Breast epithelium (tissue), 4 donors: Measurements from ENCODE around the gene GPR142. TPM values are rescaled to one million over a fixed set of nuclear protein-coding genes. Genes with fewer than 3 reads are reported as not detected.

Experiments
- DNase-seq, 2 donors: peaks; one replicate each; pipeline ENCODE4 v3.0.0-alpha.2; 2019; ENCODE audit warnings: low spot score in 2 of 2
- H3K27ac ChIP-seq, 2 donors: fragments of 200-600 bp; sonication (generic) in 1 of 2; one replicate each; pipeline ENCODE4 v1.5.1; 2016 to 2019; ENCODE audit warnings: mild to moderate bottlenecking in 1 of 2
- H3K27me3 ChIP-seq, 2 donors: fragments of 200-600 bp; sonication (generic) in 1 of 2; one replicate each; pipeline versions ENCODE4 v1.5.1 to v1.6.0; 2017 to 2019; ENCODE audit warnings: control low read depth in 1 of 2, mild to moderate bottlenecking in 1 of 2
- H3K36me3 ChIP-seq: fragments of 200-600 bp; one replicate; pipeline ENCODE4 v1.5.1; 2019
- H3K4me1 ChIP-seq, 2 donors: fragments of 200-600 bp; sonication (generic); one replicate each; pipeline ENCODE4 v1.5.1; 2016 to 2019; ENCODE audit warnings: control low read depth in 1 of 2
- H3K4me3 ChIP-seq, 3 donors: fragments of 200-600 bp; sonication (generic); 1 replicate in 2 of 3; 2 replicates in 1 of 3; pipeline ENCODE4 v1.5.1; 2016 to 2019; ENCODE audit warnings: mild to moderate bottlenecking in 3 of 3, moderate library complexity in 2 of 3
- H3K9me3 ChIP-seq, 2 donors: fragments of 200-600 bp; sonication (generic) in 1 of 2; one replicate each; pipeline ENCODE4 v1.5.1; 2016 to 2019; ENCODE audit warnings: control low read depth in 1 of 2
- CTCF ChIP-seq, 3 donors: fragments of 450-650 bp; IDR thresholded peaks; one replicate each; pipeline ENCODE4 v1.5.1; 2016 to 2017; ENCODE audit warnings: antibody characterized with exemption in 3 of 3, mild to moderate bottlenecking in 3 of 3, moderate library complexity in 3 of 3
- POLR2A ChIP-seq: fragments of 450-650 bp; IDR thresholded peaks from one replicate; pipeline ENCODE4 v1.6.1; 2016; ENCODE audit warnings: antibody characterized with exemption, mild to moderate bottlenecking, moderate library complexity
- POLR2AphosphoS5 ChIP-seq, 3 donors: sonication (generic); formaldehyde crosslinking; IDR thresholded peaks; one replicate each; pipeline ENCODE4 v1.6.1; 2017; ENCODE audit warnings: antibody characterized with exemption in 3 of 3
- intact Hi-C: fragments of 100-400 bp; cut with DNase I; formaldehyde crosslinking; loops from one replicate; pipeline ENCODE4 v1.15.1; 2023; ENCODE audit warnings: low total_unique reads
- total RNA-seq, 3 donors: library from RNA; depleted of rRNA; stranded (reverse); fragments of >200 nt; gene quantifications; one replicate each; pipeline ENCODE4 v1.1.0, GENCODE V29; 2016

GPR142 gene
- total RNA-seq, 3 donors from 2014 or later = not detected

DNA sequence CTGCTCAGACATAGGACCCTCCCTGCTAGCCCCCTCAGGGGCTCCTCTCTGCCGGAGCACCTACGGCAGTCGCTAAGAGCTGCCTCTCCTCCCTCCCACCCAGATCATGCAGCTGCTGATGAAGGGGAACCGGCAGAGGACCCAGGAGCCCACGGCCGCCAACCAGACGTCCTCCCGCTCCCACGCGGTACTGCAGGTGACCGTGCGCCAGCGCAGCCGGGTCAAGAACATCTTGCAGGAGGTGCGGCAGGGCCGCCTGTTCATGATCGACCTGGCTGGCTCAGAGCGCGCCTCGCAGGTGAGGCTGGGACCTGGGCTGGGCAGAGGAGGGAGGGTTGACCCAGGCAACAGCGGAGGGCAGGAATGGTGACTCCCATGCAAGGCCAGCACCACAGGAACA is 22.6 kb upstream of the GPR142 start:
- intact Hi-C loops = no loop called here
- Histone ChIP-seq H3K27ac (no peak overlapping the region), H3K4me1 (no peaks in the 10 kb centered on the region), H3K27me3 (peaks cover 0 to 23% of the 10 kb centered on the region in 2 donors), H3K9me3 (no peaks in the 10 kb centered on the region), H3K4me3 (no peak overlapping the region), H3K36me3 (no peaks in the 10 kb centered on the region)
- TF ChIP-seq POLR2AphosphoS5 (IDR thresholded peaks at IDR 0.05) = no peak
- TF ChIP-seq CTCF (IDR thresholded peaks at IDR 0.05) = no peak
- TF ChIP-seq POLR2A = no peak
- DNase-seq = no peak

DNA sequence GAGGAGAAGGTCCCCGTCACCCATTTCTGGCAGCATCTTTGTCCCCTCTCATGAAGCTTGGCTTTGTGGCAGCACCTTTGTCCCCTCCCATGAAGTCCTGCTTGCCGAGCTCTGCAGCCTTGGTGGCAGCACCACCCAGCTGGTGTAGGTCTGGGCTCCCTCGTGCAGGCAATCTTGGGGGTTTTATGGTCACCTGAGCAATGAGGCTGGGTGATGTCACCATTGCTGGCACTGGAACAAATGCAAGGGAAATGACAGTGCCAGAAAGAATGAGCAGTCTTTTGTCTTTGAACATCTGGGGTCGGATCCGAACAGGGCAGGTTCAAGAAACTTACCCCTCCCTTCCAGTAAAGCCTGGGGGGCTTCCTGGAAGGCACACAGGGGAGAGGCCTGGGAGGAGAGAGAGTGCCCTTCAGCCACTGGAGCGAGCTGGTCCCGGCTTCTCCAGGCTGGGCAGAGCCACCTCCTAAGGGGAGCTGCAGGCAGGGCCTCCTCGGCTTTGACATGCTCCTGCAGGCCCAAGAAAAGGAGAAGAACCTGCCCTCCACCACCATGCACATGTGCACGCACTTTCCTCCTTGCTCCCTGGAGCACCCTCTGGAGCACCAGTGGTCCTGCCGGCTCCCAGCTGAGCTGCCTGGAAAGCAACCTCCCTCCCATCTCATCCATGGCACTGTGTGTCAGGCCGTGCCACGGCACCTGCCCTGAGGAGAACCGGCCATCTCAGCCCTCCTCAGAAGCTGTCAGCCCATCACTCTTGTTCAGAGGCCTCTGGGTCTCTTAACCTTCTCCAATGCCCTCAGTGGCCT is 21.7 kb upstream of the GPR142 start:
- H3K4me1 ChIP-seq = no peaks in the 10 kb centered on the region
- no peak for TF ChIP-seq POLR2AphosphoS5 (IDR thresholded peaks at IDR 0.05)
- no peak for TF ChIP-seq CTCF (IDR thresholded peaks at IDR 0.05)
- no peak for TF ChIP-seq POLR2A
- no peak for DNase-seq
- no peak overlapping the region for H3K4me3 ChIP-seq
- intact Hi-C loops = no loop called here
- no peak overlapping the region for H3K27ac ChIP-seq
- no peaks in the 10 kb centered on the region for H3K36me3 ChIP-seq
- H3K9me3 ChIP-seq = no peaks in the 10 kb centered on the region
- H3K27me3 ChIP-seq = peaks cover 0 to 25% of the 10 kb centered on the region in 2 donors

DNA sequence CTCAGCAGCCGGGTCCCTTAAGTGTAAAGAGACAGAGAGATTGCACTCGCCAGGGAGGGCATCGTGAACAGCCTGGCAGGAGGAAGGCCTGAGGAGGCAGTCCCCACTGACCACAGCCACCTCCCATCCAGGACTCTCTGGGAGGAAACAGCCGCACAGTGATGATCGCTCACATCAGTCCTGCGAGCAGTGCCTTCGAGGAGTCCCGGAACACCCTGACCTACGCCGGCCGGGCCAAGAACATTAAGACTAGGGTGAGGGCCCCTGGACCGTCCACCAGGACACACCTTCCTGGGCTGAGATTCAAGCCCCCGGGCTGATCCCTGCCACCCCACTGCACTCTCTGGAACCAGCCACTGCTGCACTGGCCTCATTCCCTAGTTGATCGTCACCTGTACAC is 19.7 kb upstream of the GPR142 start:
- H3K27me3 ChIP-seq = peaks cover 3 to 42% of the 10 kb centered on the region in 2 donors
- DNase-seq = no peak
- no peaks in the 10 kb centered on the region for H3K36me3 ChIP-seq
- H3K9me3 ChIP-seq = no peaks in the 10 kb centered on the region
- H3K4me3 ChIP-seq = no peak overlapping the region
- no peaks in the 10 kb centered on the region for H3K4me1 ChIP-seq
- H3K27ac ChIP-seq = no peak overlapping the region
- intact Hi-C loops = no loop called here
- TF ChIP-seq POLR2AphosphoS5 (IDR thresholded peaks at IDR 0.05) = no peak
- no peak for TF ChIP-seq POLR2A
- no peak for TF ChIP-seq CTCF (IDR thresholded peaks at IDR 0.05)

DNA sequence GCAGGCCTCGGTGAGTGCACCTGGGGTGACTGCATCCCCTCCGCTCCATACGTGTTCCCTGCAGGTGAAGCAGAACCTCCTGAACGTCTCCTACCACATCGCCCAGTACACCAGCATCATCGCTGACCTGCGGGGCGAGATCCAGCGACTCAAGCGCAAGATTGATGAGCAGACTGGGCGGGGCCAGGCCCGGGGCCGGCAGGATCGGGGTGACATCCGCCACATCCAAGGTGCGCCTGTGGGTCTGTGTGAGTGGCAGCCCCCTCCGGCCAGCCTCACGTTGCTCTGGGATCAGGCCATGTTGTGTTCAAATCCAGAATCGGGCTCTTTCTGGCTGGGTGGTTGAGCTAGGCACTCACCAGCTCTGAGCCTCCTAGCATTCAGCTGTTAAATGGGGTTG is 18.2 kb upstream of the GPR142 start:
- TF ChIP-seq CTCF (IDR thresholded peaks at IDR 0.05) = no peak
- TF ChIP-seq POLR2A = no peak
- no peaks in the 10 kb centered on the region for H3K4me1 ChIP-seq
- no peaks in the 10 kb centered on the region for H3K36me3 ChIP-seq
- intact Hi-C loops = no loop called here
- H3K4me3 ChIP-seq = no peak overlapping the region
- H3K27ac ChIP-seq = no peak overlapping the region
- DNase-seq = no peak
- H3K27me3 ChIP-seq = peaks cover 3 to 56% of the 10 kb centered on the region in 2 donors
- H3K9me3 ChIP-seq = no peaks in the 10 kb centered on the region

DNA sequence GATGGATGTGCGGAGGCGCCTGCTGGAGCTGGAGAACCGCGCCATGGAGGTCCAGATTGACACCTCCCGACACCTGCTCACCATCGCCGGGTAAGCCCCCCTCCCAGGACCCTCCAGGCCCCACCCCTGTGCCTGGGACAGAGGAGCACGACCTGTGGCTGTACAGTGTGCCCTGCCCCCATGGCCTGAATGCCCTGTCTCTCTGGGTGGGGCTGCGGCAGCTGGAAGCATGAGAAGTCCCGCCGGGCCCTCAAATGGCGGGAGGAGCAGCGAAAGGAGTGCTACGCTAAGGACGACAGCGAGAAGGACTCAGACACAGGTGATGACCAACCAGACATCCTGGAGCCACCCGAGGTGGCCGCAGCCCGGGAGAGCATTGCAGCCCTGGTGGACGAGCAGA is 16.8 kb upstream of the GPR142 start:
- Histone ChIP-seq H3K27ac (no peak overlapping the region), H3K4me3 (no peak overlapping the region), H3K4me1 (no peaks in the 10 kb centered on the region), H3K36me3 (no peaks in the 10 kb centered on the region), H3K27me3 (peaks cover 3 to 61% of the 10 kb centered on the region in 2 donors), H3K9me3 (no peaks in the 10 kb centered on the region)
- intact Hi-C loops = no loop called here
- TF ChIP-seq POLR2A (no peak), CTCF (IDR thresholded peaks at IDR 0.05) (no peak), POLR2AphosphoS5 (IDR thresholded peaks at IDR 0.05) (no peak)
- DNase-seq = no peak
